ENCODE data around the gene CDH15.
"Not testable (repeated sequence)": the region's sequence is repeated elsewhere in the genome, so short reads cannot be mapped to it uniquely, and the experiment has no call there.

Gene CDH15

DNA sequence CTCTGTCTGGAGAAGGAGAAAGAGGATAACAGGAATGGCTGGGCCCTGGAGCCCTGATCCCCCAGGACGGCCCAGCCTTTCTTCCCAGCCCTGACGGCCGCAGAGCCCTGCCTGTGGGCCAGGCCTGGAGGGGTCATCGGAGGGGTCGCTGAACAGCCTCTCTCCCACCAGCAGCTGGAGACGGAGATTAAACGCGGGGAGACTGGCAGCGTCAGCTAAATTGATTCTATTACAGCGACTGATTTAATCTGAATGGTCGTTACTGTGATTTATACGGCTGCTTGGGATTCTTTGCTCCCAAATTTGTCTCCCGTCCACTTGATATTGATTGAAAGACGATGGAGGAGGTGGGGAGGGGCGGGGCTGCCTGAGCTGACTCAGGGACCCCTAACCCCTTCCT, 7.1 kb upstream of the CDH15 start:
- TF ChIP-seq EZH2phosphoT487 (IDR thresholded peaks at IDR 0.05; ENCODE audit: low read length), result no peak
- TF ChIP-seq CTCF (IDR thresholded peaks at IDR 0.05; ENCODE audit: low read length), result no peak
- TF ChIP-seq EZH2 (optimal IDR thresholded peaks at IDR 0.05; ENCODE audit: low read depth, low read length), result no peak
- no peaks in the 10 kb centered on the region for H3K4me1 ChIP-seq (ENCODE audit: low read length)
- H3K79me2 ChIP-seq (ENCODE audit: low read length), result no peaks in the 10 kb centered on the region
- no peak overlapping the region for H3K27ac ChIP-seq (ENCODE audit: low read length)
- H3K27me3 ChIP-seq (replicated peaks; ENCODE audit: insufficient read depth, low read length), result no peaks in the 10 kb centered on the region
- DNase-seq, result no peak
- H3K9me3 ChIP-seq (replicated peaks; ENCODE audit: insufficient read depth, low read length), result no peaks in the 10 kb centered on the region
- H3K4me3 ChIP-seq (ENCODE audit: low read length), result no peak overlapping the region
- H3K4me2 ChIP-seq (ENCODE audit: low read depth, low read length), result no peak overlapping the region
- H3K9me2 ChIP-seq (replicated peaks; ENCODE audit: insufficient read depth, low read length), result no peaks in the 10 kb centered on the region
- H3F3A ChIP-seq (ENCODE audit: insufficient read depth, low read length), result no peaks in the 10 kb centered on the region
- no peak overlapping the region for H2AFZ ChIP-seq (ENCODE audit: low read length)
- H3K36me3 ChIP-seq (replicated peaks; ENCODE audit: insufficient read depth, low read length), result no peaks in the 10 kb centered on the region
- H4K20me1 ChIP-seq (ENCODE audit: insufficient read depth, low read length), result no peaks in the 10 kb centered on the region
- H3K9ac ChIP-seq (ENCODE audit: low read length), result no peak overlapping the region

DNA sequence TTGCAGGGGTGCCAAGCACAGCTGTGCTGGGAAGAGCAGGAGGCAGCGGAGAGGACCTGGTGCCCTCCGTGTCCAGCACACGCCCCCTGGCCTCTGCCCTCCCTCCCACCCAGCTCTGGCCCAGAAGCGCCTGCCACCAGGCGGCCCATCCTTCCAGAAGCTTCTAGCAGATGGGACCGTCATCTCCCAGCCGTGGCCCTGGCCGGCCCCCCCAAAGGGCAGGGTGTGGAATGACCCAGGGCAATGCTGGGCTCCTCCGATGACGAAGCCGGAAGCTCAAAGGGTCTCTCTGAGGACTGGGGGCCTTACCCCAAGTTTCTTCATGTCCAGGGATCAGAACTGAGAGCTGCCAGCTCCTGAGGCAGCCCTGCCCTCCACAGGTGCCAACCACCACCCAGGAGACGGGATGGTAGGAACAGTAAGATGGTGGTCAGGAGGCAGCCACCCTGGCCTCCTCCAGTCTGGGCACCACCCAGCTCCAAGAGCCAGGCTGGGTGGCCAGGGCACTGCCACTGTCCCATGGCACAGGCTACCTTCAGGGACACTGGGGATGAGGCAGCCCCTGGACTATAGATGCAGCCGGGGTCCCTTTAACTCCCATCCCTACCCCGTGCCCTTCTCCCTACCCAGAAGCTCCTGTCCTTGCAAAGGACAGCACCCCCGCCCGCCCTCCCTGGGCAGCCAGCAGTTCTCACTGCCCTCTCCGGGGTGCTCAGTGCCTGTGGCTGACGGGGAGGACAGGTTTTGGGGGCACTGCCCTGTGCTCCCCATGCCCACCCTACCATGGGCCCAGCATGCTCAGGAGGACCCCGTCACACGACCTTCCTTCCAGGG, 6.5 kb upstream of the CDH15 start:
- no peak overlapping the region for H3K27ac ChIP-seq (ENCODE audit: low read length)
- no peaks in the 10 kb centered on the region for H3K9me2 ChIP-seq (replicated peaks; ENCODE audit: insufficient read depth, low read length)
- H3F3A ChIP-seq (ENCODE audit: insufficient read depth, low read length), result no peaks in the 10 kb centered on the region
- H2AFZ ChIP-seq (ENCODE audit: low read length), result no peak overlapping the region
- H3K27me3 ChIP-seq (replicated peaks; ENCODE audit: insufficient read depth, low read length), result no peaks in the 10 kb centered on the region
- H3K9ac ChIP-seq (ENCODE audit: low read length), result no peak overlapping the region
- TF ChIP-seq EZH2phosphoT487 (IDR thresholded peaks at IDR 0.05; ENCODE audit: low read length) (no peak), CTCF (IDR thresholded peaks at IDR 0.05; ENCODE audit: low read length) (no peak), EZH2 (optimal IDR thresholded peaks at IDR 0.05; ENCODE audit: low read depth, low read length) (no peak)
- H4K20me1 ChIP-seq (ENCODE audit: insufficient read depth, low read length), result no peaks in the 10 kb centered on the region
- DNase-seq, result no peak
- no peak overlapping the region for H3K4me3 ChIP-seq (ENCODE audit: low read length)
- H3K4me2 ChIP-seq (ENCODE audit: low read depth, low read length), result no peak overlapping the region
- no peaks in the 10 kb centered on the region for H3K9me3 ChIP-seq (replicated peaks; ENCODE audit: insufficient read depth, low read length)
- no peaks in the 10 kb centered on the region for H3K4me1 ChIP-seq (ENCODE audit: low read length)
- no peaks in the 10 kb centered on the region for H3K36me3 ChIP-seq (replicated peaks; ENCODE audit: insufficient read depth, low read length)
- H3K79me2 ChIP-seq (ENCODE audit: low read length), result no peaks in the 10 kb centered on the region

DNA sequence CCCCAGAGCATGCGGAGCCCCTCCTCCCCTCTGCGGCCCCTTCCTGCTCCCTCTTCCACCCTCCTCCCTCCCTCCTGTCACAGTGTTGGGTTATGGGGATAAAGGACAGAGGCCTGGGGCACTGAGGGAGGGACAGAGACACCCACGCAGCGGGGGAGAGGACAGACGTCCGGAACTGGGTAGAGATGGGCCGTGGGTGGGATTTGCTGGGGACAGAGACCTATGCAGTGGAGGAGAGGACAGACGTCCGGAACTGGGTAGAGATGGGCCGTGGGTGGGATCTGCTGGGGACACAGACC, 5.9 kb upstream of the CDH15 start:
- not testable (repeated sequence) for H3K9me3 ChIP-seq (replicated peaks; ENCODE audit: insufficient read depth, low read length); H3K9ac ChIP-seq (ENCODE audit: low read length); H3K27ac ChIP-seq (ENCODE audit: low read length); DNase-seq; H3K4me2 ChIP-seq (ENCODE audit: low read depth, low read length); H3F3A ChIP-seq (ENCODE audit: insufficient read depth, low read length); H3K4me1 ChIP-seq (ENCODE audit: low read length); H3K79me2 ChIP-seq (ENCODE audit: low read length); H3K9me2 ChIP-seq (replicated peaks; ENCODE audit: insufficient read depth, low read length); H3K36me3 ChIP-seq (replicated peaks; ENCODE audit: insufficient read depth, low read length); H3K4me3 ChIP-seq (ENCODE audit: low read length); H3K27me3 ChIP-seq (replicated peaks; ENCODE audit: insufficient read depth, low read length); H4K20me1 ChIP-seq (ENCODE audit: insufficient read depth, low read length); H2AFZ ChIP-seq (ENCODE audit: low read length)

GRCh38 chr16:89166696-89167424, 4.7 kb upstream of the CDH15 start:
- no peaks in the 10 kb centered on the region for H3K4me1 ChIP-seq (ENCODE audit: low read length)
- H3K9me2 ChIP-seq (replicated peaks; ENCODE audit: insufficient read depth, low read length), result no peaks in the 10 kb centered on the region
- TF ChIP-seq CTCF (IDR thresholded peaks at IDR 0.05; ENCODE audit: low read length), result no peak
- no peak for TF ChIP-seq EZH2phosphoT487 (IDR thresholded peaks at IDR 0.05; ENCODE audit: low read length)
- TF ChIP-seq EZH2 (optimal IDR thresholded peaks at IDR 0.05; ENCODE audit: low read depth, low read length), result no peak
- no peaks in the 10 kb centered on the region for H4K20me1 ChIP-seq (ENCODE audit: insufficient read depth, low read length)
- peak overlapping the region; percentile 52; the same call in 1 of the 2 replicates for H3K4me2 ChIP-seq (ENCODE audit: low read depth, low read length)
- no peak overlapping the region for H3K9ac ChIP-seq (ENCODE audit: low read length)
- no peaks in the 10 kb centered on the region for H3F3A ChIP-seq (ENCODE audit: insufficient read depth, low read length)
- H3K4me3 ChIP-seq (ENCODE audit: low read length), result no peak overlapping the region
- H3K79me2 ChIP-seq (ENCODE audit: low read length), result no peaks in the 10 kb centered on the region
- DNase-seq, result no peak
- no peaks in the 10 kb centered on the region for H3K27me3 ChIP-seq (replicated peaks; ENCODE audit: insufficient read depth, low read length)
- no peaks in the 10 kb centered on the region for H3K9me3 ChIP-seq (replicated peaks; ENCODE audit: insufficient read depth, low read length)
- no peaks in the 10 kb centered on the region for H3K36me3 ChIP-seq (replicated peaks; ENCODE audit: insufficient read depth, low read length)
- H3K27ac ChIP-seq (ENCODE audit: low read length), result no peak overlapping the region
- no peak overlapping the region for H2AFZ ChIP-seq (ENCODE audit: low read length)
